HK-2 (cell line): ENCODE data around the gene TMEM97.
A peak's percentile ranks its signal among the peaks of the same experiment; 100 is the strongest.
"Not testable (repeated sequence)": the region's sequence is repeated elsewhere in the genome, so short reads cannot be mapped to it uniquely, and the experiment has no call there.

Experiments used
- DNase-seq: peaks from one replicate; pipeline ENCODE4 v3.0.0-alpha.2; 2018; ENCODE audit not compliant: unreplicated experiment

The TMEM97 gene

DNA sequence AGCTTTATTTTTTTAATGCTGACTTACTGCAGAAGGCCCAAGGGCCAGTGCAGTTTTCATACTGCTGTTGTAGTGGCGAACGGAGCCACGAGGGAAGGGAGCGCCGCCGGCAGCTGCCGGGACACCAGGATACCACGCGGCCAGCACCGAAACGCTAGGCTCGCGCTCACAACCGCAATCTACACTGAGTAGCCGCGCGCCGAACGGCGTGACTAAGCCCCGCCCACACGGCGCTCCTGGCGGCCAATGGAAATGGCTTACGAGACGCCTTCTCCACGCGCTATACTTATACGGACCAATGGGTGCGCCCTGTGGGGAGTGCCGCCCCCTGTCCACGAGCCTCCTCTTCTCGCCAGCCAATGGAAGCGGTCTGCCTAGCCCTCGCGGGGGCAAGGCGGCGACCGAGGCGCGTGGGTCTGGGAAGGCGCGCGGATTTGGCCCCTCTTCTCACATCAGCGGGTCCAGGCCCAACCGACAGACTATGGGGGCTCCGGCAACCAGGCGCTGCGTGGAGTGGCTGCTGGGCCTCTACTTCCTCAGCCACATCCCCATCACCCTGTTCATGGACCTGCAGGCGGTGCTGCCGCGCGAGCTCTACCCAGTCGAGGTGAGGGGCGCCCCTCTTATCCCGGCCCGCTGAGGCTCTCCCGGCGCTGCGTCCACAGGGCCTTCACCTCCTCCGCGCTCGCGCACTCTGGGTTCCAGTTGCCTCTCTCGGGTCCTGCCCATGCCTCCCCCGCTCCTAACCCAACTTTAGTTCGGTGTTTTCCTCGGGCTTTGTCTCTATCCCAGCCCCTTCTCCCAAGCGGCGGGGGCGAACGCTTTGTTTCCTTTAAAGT, at the start of gene TMEM97:
TSS of gene TMEM97 (plus strand) at position 442 of the 839 bp plus-strand sequence. CDS start at position 482, 40 bp downstream.
- peak; percentile 95 for DNase-seq

DNA sequence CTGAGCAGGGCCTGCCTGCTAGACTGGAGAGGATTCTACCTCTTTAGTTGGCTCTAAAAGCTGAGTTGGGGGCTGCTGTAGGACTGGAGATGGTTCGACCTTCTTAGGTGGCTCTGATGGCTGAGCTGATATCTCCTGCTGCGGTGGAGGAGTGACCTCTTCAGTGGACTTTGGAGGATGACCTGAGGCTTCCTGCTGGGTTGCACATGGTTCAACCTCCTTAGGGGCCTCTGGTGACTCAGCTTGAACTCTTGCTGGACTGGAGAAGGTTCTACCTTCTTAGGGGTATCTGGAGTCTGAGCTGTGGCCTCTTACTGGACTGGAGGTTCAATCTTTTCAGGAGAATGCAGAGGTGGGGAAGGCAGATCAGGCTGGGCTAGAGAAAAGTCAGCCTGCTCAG, 48.9 kb upstream of the TMEM97 start:
- no peak for DNase-seq

- DNase-seq, result no peak
Measured at GRCh38 chr17:28270926-28271325, 48.1 kb upstream of the TMEM97 start.

- DNase-seq, result no peak
Measured at GRCh38 chr17:28271431-28271830, 47.6 kb upstream of the TMEM97 start.

DNA sequence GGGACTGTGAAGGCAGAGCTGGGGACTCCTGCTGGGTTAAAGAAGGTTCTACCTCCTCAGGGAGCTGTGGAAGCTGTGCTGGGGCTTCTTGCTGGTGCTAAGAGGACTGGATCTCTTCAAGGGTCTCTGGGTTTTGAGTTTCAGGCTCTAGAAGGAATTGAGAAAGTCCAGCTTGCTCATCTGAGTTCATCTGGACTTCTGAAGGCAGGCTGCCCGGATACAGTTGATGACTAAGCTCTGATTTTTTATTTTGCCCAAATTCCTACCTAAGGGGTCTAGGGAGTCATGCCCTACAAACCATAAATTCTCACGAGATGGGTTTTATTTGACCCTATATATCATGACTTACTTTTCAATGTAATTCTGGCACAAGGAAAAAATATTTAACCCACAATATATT, 46.8 kb upstream of the TMEM97 start:
- DNase-seq, result no peak

- DNase-seq, result not testable (repeated sequence)
Measured at GRCh38 chr17:28273341-28273740, 45.7 kb upstream of the TMEM97 start.

DNA sequence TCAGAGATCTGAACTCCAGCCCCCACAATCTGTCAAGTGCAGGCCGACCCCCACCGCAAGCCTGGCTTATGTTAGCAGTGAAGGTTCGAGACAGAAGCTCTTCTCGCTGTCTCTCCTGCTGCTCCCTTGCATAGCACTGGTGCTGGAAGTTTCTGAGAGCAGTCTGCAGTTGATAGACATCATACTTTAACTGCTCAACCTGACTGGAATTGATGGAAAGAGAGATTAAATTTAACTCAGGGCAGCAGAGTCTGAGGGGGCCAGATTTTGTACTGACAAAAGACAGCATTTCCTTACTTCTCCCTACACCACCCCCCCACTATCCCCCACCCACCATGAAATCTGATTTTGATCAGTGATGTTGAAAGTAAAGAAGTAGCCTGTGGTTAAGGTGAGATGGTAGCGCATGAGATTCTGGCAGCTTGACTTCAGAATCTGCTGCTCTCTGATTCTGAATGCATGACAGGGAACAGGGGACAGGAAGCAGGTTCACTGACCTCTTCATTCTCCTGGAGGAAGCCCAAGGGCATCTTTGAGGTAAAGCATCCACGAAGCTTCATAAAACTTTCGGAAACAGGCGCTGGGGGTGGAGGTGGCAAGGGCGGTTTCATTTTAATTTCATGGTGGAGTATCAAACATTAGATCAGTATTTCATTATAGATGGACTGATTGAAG, 44.3 kb upstream of the TMEM97 start:
- DNase-seq, result no peak

DNA sequence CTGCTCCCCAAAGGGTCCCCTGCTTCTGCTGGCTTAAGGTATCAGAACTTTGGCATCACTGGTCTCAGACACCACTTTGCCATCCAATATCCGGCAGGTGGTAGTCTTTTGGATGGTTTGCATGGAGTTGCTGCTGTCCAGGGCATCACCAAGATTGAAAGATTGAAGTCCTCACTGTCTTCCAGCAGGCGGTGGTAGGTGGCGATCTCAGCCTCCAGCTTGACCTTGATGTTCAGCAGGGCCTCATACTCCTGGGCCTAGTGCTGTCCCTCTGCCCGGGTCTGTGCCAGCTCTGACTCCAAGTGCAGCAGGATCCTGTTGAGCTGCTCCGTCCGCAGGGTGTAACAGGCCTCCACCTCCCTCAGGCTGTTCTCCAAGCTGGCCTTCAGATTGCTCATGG, 43.0 kb upstream of the TMEM97 start:
- no peak for DNase-seq

GRCh38 chr17:28279411-28279810, 39.6 kb upstream of the TMEM97 start:
- no peak for DNase-seq

- DNase-seq, result no peak
Measured at GRCh38 chr17:28280826-28281225, 38.2 kb upstream of the TMEM97 start.

GRCh38 chr17:28282596-28282995, 36.4 kb upstream of the TMEM97 start:
- DNase-seq, result peak; percentile 20

DNA sequence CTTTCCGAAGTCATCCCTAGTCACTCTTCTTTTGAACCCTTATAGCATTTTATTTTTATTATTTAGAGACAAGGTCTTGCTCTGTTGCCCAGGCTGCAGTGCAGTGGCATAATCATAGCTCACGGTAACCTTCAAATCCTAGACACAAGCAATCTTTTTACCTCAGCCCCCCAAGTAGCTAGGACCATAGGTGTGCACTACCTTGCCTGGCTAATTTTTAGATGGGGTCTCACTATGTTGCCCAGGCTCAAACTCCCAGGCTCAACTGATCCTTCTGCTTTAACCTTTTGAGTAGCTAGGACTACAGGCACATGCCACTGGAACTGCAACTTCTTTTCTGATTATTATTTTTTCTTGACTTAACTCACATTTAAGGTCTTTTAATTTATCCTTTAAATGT, 33.0 kb upstream of the TMEM97 start:
- no peak for DNase-seq

DNA sequence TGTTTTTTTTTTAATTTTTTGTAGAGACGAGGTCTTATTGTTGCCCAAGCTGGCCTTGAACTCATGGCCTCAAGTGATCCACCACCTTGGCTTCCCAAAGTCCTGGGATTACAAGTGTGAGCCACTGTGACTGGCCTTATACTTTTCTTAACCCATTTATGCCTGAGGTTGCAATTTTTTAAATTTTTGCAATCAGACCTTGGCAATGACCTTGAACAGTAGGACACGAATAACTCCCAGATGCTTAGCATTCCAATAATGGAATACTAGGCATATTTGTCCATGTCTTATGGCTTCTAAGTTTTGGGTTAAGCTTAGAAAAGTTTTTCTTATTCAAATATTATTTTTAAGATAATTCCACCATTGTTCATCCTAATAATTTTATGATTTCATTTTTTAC, 28.3 kb upstream of the TMEM97 start:
- DNase-seq, result no peak

- DNase-seq, result no peak
Measured at GRCh38 chr17:28291780-28292330, 27.1 kb upstream of the TMEM97 start.

DNA sequence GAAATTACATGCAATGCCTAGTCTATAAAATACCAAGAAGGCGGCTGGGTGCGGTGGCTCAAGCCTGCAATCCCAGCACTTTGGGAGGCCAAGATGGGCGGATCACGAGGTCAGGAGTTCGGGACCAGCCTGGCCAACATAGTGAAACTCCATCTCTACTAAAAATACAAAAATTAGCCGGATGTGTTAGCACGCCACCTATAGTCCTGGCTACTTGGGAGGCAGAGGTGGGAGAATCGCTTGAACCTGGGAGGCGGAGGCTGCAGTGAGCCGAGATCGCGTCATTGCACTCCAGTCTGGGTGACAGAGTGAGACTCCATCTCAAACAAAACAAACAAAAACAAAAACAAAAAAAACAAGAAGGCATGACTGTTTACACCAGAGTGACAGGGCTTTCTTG, 26.1 kb upstream of the TMEM97 start:
- DNase-seq, result not testable (repeated sequence)

GRCh38 chr17:28293994-28294393, 25.0 kb upstream of the TMEM97 start:
- DNase-seq, result no peak

DNA sequence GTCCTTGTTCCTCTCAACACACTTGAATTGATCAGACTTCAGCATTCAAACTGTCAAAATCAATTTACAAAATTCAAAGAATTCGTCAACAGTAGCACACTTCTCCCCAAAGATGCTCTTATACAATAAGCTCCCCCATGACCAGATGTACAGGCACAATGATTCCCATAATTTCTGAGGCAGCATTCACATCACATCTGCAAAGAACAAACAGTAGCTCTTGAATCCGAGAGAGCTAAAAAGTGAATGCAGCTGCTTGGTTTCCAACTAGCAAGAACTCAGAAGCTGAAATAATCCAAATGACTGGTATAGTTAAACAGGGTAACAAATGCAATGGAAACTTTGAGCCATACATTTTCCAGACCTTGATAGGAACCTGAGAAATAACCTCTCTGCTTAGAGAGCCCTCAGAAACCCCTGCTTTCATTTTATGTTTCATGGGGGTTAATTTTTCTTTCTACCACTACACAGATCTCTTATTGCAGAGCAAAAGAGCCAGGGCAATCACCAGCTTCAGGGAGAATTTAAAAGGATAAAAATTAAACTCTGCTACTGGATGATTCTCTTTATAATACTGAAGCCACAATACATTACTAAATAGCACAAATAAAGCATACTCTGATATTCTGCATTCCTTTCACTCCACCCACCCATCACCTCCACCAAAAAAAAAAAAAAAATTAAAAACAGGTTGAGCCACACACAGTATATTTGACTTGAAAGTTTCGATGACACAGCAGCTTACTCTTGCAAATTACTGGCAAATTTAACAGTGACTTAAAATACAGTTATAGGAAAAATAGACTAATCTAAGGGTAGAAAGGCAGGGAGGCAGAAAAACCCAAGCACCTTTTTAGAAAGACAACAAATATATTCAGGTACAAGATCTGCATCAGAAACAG, 23.1 kb upstream of the TMEM97 start:
- no peak for DNase-seq

DNA sequence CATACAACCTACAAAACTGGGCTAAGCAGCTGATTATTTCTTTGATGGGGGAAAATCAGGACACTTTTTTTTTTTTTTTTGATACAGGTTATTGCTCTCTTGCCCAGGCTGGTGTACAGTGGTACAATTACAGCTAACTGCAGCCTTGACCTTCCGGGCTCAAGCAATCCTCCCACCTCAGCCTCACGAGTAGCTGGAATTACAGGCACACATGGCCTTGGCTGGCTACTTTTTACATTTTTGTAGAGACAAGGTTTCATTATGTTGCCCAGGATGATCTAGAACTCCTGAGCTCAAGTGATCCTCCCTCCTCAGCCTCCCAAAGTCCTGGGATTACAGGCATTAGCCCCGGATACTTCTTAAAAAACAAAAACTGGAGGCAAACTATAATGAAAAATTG, 20.6 kb upstream of the TMEM97 start:
- DNase-seq, result no peak

GRCh38 chr17:28306954-28307401, 12.0 kb upstream of the TMEM97 start:
- DNase-seq, result no peak

- no peak for DNase-seq
Measured at GRCh38 chr17:28313841-28314240, 5.2 kb upstream of the TMEM97 start.

DNA sequence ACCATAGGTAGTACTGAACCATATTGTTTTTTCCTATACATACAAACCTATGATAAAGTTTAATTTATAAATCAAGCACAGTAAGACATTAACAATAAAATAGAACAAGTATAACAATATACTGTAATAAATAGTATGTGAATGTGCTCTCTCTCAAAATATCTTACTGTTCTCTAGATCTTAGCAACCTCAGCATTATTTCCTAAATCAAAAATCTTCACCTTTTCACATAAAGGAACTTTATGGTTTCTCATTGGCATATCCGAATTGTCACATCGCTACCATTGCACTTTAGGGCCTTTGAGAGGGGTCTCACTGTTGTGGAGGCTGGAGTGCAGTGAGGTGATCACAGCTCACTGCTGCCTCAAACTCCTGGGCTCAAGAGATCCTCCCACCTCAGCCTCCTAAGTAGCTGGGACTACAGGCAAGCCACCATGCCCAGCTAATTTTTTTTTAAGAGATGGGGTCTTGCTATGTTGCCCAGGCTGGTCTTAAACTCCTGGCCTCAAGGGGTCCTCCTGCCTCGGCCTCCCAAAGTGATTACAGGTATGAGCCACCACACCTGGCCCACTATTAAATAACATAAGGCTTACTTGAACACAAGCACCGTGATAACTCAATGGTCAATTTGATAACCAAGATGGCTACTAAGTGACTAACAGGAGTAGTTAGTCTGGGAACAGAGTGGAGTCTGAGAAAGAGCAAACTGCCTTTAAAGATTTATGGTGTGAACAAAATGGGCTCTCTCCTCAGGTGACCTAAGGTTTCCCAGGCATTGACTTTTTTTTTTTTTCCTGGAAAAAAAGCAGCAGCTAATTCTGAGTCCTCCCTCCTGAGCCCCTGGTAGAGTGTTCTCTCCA, 2.9 kb upstream of the TMEM97 start:
- DNase-seq, result no peak
